HG03066 (cell line): ENCODE results near the gene ETS2.

ENCODE experiments used
- ATAC-seq: cut with Tn5 transposase; IDR thresholded peaks from one replicate; pipeline ENCODE4 v1.9.1; 2021; ENCODE audit warnings: low read depth; ENCODE audit not compliant: unreplicated experiment

Gene ETS2

DNA sequence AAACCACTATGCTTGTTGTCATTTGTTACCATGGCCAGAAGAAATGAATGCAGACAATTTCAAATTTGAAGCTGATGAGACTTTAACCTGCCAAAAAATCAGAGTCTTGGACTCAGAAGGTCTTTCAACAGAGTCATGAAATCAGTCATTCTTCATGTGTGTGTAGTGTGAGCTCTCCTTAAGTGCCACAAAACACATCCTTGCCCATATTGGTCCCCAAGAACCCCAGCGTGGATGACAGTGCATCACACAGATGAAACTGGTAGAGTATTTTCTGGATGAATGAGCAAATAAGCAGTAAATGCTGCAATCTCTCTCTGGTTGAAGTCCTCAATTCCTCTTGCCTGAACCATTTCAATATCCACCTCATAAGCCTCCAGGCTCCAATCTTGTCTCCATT, 28.7 kb upstream of the ETS2 start:
- no peak for ATAC-seq

DNA sequence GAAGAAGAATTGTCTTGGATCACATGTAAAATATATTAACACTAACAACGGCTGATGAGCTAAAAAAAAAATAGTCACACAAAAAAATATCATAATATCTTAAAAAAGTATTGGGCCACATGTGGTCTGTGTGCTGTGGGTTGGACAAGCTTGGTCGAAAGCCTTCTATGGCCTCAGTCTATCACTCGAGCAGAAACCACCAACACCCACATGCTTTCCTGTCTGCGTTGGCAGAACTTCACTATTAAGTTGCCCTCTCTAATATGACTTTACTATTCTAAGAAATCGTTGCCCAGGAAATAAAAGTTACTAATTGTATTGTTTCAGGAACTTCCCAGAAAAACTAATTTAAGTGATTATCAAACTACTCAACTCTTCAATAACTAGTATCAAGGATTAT, 28.2 kb upstream of the ETS2 start:
- no peak for ATAC-seq

DNA sequence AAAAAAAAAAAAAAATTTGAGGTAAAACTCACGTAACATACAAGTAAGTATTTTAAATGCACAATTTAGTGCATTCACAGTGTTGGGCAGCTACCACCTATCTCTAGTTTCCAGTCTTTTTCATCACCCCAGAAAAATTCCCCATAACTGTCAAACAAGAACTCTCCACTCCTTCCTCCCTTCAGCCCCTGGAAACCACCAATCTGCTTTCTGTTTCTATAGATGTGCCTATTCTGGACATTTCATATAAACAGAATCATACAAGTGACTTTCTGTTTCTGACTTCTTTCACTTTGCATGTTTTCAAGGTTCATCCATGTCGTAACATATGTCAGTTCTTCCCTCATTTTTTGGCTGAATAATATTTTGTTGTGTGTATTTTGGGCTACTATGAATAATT, 24.9 kb upstream of the ETS2 start:
- ATAC-seq: no peak

DNA sequence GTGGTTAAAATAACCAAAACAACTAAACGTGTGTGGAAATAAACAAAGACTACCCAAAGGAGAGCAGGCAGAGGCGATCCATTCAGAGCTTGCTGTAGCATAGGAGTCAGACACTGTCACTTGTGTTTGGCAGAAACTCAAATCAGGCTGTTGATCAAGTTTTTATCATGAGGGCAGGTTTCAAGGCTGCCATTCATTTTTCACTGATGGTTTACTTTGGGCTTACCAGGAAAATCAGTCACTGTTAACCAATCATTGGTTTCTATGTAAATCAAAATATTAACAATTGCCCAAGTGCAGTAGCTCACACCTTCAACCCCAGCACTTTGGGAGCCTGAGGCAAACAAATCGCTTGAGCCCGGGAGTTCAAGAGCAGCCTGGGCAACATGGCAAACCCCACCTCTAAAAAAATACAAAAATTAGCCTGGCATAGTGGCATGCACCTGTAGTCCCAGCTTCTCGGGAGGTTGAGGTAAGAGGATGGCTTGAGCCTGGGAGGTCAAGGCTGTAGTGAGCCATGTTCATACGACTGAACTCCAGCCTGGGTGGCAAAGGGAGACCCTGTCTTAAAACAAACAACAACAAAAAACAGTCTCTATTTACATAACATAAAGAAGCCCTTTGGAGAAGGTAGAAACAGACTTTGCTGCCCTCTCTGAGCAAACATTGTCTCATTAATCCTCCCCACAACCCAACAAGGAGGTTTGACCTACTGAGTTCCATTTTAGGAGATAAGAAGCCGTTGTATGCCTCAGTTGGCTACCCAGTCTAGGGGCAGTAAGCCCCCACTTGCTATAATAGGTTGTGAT, 21.1 kb upstream of the ETS2 start:
- no peak for ATAC-seq

DNA sequence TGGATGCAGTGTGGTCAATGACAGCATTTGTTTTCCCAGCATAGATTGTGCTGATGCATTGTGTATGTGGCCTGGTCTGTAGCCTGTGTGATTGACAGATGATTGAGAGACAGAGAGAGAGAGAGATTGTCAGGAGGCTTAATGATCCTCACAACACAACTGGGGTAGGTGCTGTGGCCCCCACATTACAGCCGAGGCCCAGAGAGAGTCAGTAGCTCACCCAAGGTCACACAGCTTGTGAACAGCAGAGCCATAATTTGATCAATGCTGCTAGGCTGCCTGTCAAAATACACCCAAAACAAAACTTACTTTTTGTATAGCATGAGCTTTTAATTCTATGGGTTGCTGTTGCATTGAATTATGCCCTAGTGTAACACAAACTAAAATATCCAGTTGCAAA, 20.2 kb upstream of the ETS2 start:
- ATAC-seq: no peak

DNA sequence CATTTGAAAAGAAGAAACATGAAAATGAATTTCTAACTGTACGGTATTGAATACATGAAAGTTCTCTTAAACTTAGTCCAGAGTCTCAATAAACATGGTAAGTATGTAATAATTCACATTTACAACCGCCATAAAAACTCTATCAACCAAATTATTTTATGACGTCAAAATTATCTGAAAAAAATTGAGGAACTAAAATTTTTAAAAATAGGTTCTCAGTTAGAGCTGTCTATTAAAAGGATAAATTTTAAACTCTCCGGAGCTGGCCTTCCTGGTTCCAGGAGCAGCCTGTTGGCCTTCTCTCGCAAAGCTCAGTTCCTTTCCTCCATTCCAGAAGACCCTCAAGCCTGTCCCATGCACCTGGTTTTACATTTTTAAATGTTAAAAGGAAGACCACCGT, 18.7 kb upstream of the ETS2 start:
- ATAC-seq: no peak

DNA sequence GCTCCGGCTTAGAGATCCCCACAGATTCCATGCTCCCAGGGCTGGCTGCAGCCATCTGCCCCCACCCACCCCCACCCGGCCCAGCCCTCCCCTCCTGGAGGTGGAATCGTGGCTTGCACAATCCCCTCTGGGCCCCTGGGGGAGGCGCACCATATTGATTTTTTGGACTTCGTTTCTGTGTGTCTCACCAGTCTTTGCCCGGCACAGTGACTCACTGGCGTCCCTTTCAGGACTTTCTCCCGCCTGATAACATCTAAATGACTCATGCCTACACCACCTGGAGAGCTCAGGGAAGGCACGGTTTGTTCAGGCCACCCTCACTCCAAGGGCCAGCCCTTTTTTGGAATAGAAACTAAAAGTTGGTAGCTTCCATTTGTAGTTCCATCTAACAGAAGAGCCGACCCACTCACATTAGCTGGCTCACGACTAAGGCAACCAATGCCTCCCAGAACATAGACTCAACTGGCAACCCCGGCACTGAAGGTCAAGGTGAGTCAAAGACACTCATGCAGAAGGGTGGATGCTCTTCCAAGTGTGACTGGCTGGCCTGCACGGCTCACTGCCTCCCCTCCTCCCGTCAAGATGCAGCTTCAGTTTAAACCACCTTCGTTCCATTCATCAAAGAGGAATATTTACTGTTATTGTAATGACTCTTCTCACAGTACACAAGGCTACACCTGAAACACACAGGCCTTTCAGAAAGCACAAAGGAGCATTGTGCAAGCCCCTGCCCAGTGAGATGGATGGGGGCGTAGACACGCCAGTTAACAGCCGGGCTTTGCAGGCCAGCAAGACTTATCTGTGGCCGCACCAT, 18.1 kb upstream of the ETS2 start:
- no peak for ATAC-seq

DNA sequence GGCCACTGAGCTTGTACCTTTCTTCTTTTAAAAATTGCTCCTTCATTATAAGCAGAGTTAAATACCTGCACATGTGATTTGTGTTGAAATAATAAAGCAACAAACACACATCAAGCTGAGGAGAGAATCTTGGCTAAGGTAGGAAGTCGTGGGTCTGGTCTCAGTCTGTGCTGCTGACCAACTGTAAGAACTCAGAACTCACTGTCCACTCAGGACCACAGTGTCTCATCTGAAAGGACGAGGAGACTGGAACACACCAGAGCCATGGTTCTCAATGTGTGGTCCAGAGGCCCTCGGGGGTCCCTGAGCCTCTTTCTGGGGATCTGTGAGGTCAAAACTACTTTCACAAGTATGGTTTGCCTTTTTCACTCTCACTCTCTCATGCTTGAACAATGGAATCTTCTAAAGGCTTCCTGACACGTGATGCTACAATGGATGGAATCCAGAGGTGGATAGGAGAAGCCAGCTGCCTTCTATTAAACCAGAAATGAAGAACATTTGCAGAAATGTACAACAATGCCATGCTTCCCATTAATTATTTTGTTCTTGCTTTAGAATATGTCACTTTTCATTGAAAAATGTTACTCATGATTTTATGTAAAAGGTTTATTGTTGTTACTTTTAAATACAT, 17.3 kb upstream of the ETS2 start:
- no peak for ATAC-seq

DNA sequence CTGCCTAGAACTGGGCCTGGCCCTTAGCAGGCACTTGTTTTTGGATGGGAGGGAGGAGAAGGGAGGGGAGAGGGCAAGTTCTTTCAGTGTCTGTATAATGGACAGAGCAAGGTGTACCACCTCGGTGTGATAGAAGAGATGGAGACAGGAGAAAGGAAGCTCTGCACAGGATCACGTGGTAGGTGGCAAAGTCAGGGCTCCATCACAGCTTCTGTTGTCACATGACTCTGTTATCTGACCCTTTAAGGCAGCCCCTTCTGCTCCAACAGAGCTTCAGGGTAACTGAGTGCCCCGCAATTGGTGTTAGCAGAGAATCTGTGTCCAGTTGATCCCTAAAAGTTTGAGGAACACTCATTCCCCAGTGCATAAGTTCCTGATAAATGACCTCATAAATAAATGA, 16.5 kb upstream of the ETS2 start:
- no peak for ATAC-seq

DNA sequence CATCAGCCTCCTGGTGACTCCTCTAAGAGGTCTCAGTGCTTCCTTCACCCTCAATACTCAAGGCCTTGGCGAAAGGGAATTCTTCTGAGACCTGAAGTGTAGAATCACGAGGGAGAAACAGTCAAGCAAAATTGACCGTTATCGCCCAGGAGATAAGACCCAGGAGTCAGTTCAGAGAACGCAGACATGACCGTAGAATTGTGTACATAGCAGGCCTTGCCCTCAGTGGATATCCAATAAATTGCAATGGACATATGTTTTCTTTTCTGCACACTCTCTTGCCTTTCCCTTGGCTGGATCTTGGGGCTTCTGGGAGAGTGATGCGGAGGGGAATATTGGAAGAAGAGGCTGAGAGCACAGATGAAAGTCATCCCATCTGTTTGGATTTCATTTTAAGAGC, 15.7 kb upstream of the ETS2 start:
- ATAC-seq: no peak

DNA sequence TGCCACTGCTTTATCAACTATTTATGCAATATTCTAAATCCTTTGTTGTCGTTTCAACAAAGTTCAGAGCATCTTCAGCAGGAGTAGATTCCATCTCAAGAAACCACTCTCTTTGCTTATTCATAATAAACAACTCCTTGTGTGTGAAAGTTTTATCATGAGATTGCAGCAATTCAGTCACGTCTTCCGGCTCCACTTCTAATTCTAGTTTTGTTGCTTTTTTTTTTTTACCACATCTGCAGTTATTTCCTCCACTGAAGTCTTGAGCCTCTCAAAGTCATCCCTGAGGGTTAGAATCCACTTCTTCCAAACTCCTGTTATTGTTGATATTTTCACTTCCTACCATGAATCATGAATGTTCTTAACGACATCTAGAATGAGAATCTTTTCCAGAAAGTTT, 14.8 kb upstream of the ETS2 start:
- ATAC-seq: no peak

DNA sequence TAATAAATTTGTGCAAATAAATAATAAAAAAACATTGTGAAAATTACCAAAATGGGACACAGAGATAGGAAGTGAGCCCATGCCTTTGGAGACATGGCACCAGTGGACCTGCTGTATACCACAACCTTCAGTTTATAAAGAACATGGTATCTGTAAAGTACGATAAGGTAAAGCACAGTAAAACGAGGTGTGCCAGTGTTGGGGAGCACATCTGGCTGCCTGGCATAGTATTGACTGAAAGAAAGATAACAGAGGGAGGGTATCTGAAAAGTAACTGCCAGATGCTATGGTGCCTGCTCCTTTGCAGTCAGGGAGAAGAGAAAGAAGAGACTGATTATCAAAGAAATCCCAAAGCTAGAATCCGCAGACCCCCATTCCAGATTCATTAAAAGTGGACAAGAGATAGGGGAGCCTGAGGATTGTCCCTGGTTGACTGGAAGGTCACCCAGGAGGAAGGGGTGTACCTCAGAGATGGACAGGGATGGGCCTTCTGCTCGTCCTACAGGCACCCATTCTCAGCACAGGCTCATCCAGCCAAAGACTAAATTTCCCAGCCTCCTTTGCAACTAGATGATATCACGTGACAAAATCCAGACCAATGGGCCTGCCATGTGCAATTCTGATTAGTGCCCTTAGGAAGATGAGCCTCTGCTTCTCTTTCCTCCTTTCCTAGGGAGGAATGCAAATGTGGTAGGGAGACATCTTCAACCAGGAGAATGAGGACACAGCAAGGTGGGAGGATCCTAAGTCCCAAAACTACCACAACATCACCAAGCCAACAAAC, 12.9 kb upstream of the ETS2 start:
- ATAC-seq: no peak

DNA sequence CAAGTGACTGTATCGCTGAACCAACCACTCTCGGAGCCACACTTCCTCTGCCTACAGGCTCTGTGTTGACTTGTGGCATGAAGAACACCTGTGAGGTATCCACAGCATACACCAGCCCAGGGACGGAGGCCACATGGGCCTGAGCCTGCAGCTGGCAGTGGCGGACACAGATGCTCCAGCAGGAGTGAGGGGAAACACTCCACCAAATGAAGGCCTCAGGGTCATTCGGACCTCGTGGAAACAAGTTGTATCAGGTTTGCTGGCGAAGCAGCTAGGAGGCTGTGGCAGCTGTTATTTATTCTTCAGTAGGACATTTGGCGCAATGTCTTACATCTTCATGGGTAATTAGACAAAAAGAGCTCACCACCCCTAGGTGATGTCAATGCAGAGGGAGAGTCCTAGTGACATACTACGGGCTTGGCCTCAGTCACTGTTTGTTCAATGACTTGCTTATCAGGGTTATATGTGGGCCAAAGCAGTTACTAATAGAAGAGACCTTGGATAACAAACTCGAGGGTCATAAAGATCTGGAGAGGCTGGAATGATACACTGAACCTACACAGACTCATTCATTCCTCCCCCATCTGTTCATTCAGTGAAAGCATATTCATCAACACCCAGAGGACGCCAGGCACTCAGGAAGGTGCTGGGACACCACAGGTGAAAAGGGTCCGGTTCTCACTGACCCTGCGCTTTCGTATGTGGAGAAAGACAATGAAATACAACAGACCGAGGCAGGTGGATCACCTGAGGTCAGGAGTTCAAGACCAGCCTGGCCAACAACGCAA, 11.6 kb upstream of the ETS2 start:
- ATAC-seq: no peak

DNA sequence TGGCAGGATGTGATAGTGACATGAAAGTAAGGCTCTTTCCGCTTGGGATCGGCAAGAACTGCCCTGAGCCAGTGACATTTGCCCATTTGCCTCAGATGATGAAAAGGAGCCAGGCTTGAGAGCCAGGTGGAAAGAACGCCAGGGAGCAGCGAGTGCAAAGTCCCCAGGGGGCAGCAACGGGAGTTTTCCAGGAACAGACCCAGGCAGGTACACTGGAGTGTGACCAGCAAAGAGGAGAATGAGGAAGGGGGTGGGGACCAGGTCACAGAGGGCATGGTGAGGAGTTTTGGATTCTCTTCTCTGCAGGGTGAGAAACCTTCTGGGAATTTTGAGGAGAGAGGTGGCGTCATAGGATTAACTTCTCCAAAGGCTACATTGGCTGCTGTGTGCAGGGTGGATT, 10.8 kb upstream of the ETS2 start:
- ATAC-seq: no peak

DNA sequence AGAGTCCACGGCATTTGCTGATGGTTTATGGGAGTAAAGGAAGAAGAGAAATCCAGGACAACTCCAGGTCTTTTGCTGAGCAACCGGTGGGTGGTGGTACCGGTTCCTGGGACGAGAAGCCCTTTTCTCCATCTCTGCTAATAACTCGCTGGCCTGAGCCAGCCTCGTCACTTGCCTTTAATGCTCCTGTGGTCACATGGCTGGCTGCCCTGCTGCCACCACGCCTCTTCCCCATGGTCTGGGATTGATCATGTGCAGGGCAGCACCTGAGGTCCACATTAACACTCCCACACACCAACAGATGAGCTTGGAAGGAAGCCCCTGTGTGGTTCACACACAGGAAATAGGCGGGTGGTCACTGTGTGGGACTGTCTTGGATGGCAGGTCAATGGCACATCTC, 10.3 kb upstream of the ETS2 start:
- ATAC-seq: no peak

DNA sequence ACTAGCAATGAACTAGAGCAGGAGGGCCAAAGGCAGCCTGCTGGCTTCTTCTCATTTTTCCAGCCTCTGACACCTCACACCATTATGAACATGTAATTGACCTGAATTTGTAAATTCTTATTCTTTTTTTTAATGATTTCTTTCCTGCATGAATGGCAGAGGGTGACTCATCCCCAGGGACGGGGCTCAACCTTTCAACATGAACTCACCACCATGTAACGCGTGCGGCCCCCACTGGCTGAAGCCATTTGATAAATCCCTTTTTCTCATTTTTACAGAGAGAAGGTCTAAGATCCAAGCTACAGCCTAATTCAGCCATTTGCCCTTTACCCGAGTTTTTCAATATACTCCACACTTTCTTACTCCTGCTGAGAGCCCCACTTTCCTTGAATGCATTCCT, 9.3 kb upstream of the ETS2 start:
- ATAC-seq: no peak

DNA sequence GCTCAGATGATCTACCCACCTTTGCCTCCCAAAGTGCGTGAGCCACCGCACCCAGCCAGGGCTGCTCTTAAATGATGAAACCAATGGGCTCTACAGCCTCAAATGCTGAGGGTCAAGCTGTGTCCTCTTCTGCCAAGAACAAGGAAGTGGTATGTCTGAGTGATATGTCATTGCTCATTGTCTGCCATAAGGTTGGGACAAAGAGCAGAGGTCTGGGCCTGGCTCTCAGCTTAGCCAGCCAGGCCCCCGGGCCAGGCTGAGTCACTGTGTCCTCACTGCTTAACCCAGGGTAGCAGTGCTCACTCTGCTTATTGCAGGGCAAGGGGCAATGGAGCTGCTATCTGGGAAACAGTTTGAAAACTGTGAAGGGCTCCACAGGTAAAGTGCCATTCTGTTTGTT, 8.3 kb upstream of the ETS2 start:
- ATAC-seq: no peak

DNA sequence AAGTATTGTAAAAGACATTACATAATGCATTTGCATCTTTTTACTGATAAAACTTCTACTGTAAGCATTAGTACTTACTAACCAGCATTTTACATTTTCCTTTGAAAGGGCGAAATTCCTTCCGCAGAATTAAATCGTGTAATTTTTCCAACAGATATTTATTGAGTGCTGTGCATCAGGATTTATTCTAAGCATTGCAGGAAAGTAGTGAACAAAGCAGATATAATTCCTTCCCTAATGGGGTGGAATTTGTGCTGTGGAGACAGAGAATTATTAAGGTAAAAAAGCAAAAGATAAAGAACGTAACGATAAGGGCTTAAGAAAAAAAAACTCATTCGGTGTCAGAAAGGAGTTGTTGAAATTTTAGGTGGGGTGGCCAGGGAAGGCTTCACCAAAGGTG, 7.6 kb upstream of the ETS2 start:
- ATAC-seq: no peak

DNA sequence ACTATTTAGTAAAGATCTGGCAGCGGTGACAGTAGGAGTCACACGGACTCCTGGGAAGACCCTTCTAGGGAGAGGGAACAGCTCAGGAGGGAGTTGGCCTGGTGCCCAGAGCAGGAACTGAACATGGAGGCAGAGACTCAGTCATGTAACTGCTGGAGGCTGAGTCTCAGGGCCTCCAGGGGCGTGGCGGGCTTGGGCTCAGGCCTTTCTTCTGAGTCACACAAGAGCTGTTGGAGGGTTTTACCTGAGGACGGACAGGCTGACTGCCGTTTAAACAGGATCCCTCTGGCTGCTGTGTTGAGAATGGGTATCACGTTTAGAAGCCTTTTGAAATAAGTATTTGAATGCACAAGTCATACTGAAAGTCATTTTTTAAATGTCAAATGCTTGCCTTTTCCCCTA, 7.2 kb upstream of the ETS2 start:
- ATAC-seq: no peak
